Endothelial cell of umbilical vein (primary cell): ENCODE results near the gene ANAPC2. TPM values are rescaled to one million over a fixed set of nuclear protein-coding genes. Genes with fewer than 3 reads are reported as not detected.

Source experiments
- BruUV-seq: library from RNA; stranded (reverse); fragments of 400-500 nt; replicated peaks from 2 replicates; lab custom pipeline; 2021; lab: Mats Ljungman, UMichigan
- CTCF ChIA-PET: fragments of 300-600, 350-600 bp; sonication (Branson Sonifier 250); formaldehyde crosslinking; loops from one replicate; lab custom pipeline; 2021; ENCODE audit warnings: antibody characterized with exemption, inconsistent platforms; lab: Charles Lee
- POLR2A ChIA-PET: fragments of 300-600, 350-600 bp; sonication (Branson Sonifier 250); formaldehyde crosslinking; loops from one replicate; lab custom pipeline; 2021; ENCODE audit warnings: antibody characterized with exemption, inconsistent platforms; lab: Charles Lee
- DNase-seq: peaks from one replicate; pipeline ENCODE4 v3.0.0-alpha.2; 2011; ENCODE audit warnings: low read depth, low spot score
- FAIRE-seq: peaks from 2 replicates; lab custom pipeline; 2011; peaks lifted over from hg19 to GRCh38; lab: Jason Lieb, UNC
- H2AFZ ChIP-seq: 2 replicates; pipeline ENCODE4 v1.6.0; 2012; ENCODE audit warnings: low read depth, low read length, control low read depth, inconsistent platforms
- H3K27ac ChIP-seq: 2 replicates; pipeline ENCODE4 v1.5.1; 2011; ENCODE audit warnings: low read depth, mild to moderate bottlenecking, control low read depth, low read length, moderate library complexity; ENCODE audit not compliant: insufficient read depth
- H3K27me3 ChIP-seq, 2 experiments: 2 replicates each; pipeline versions ENCODE4 v1.6.0 to v1.6.1; 2011; ENCODE audit warnings: low read length in 2 of 2, mixed read lengths in 1 of 2; ENCODE audit not compliant: control insufficient read depth in 2 of 2, insufficient read depth in 2 of 2
- H3K36me3 ChIP-seq, 2 experiments: 2 replicates in 1 of 2; 3 replicates in 1 of 2; pipeline ENCODE4 v1.5.1; 2011; ENCODE audit warnings: low read length in 2 of 2, mild to moderate bottlenecking in 1 of 2, moderate library complexity in 1 of 2; ENCODE audit not compliant: control insufficient read depth in 2 of 2, insufficient read depth in 2 of 2; ENCODE audit errors: extremely low read depth in 1 of 2
- H3K4me1 ChIP-seq: 3 replicates; pipeline ENCODE4 v1.5.1; 2011; ENCODE audit warnings: mild to moderate bottlenecking, low read length; ENCODE audit not compliant: control insufficient read depth, insufficient read depth; ENCODE audit errors: extremely low read depth
- H3K4me2 ChIP-seq: 2 replicates; pipeline ENCODE4 v1.6.1; 2011; ENCODE audit warnings: low read length, control low read depth, mixed read lengths; ENCODE audit not compliant: insufficient read depth
- H3K4me3 ChIP-seq, 3 experiments: fragments of 200-600 bp in 1 of 3; sonication (generic), shearing (Covaris generic) in 1 of 3; replicated peaks in 1 of 3; 2 replicates each; pipeline ENCODE4 v1.5.1; 2011 to 2016; ENCODE audit warnings: control low read depth in 3 of 3, low read length in 3 of 3, mild to moderate bottlenecking in 2 of 3, inconsistent platforms in 1 of 3, low read depth in 1 of 3, moderate library complexity in 1 of 3; ENCODE audit not compliant: insufficient read depth in 1 of 3
- H3K79me2 ChIP-seq: 2 replicates; pipeline ENCODE4 v1.6.0; 2012; ENCODE audit warnings: low read length, inconsistent platforms; ENCODE audit not compliant: control insufficient read depth, insufficient read depth
- H3K9ac ChIP-seq: replicated peaks from 2 replicates; pipeline ENCODE3; 2011; ENCODE audit warnings: low read length, control low read depth; ENCODE audit not compliant: insufficient read depth; ENCODE audit errors: extremely low read depth
- H3K9me1 ChIP-seq: replicated peaks from 3 replicates; pipeline ENCODE4 v1.6.0; 2011; ENCODE audit warnings: mild to moderate bottlenecking, low read length; ENCODE audit not compliant: control insufficient read depth, insufficient read depth; ENCODE audit errors: extremely low read depth
- H3K9me3 ChIP-seq: replicated peaks from 2 replicates; pipeline ENCODE4 v1.5.1; 2012; ENCODE audit warnings: low read length, inconsistent platforms; ENCODE audit not compliant: control insufficient read depth, insufficient read depth
- H4K20me1 ChIP-seq: replicated peaks from 2 replicates; pipeline ENCODE3; 2011; ENCODE audit warnings: mild to moderate bottlenecking, low read length; ENCODE audit not compliant: control insufficient read depth, insufficient read depth; ENCODE audit errors: extremely low read depth
- EZH2 ChIP-seq: IDR thresholded peaks from 2 replicates; pipeline ENCODE4 v1.6.1; 2012; ENCODE audit warnings: borderline replicate concordance, low read depth, mild to moderate bottlenecking, moderate library complexity, low read length, inconsistent platforms; ENCODE audit not compliant: severe bottlenecking
- FOS ChIP-seq: IDR thresholded peaks from 2 replicates; pipeline ENCODE4 v1.6.1; 2011; ENCODE audit warnings: mild to moderate bottlenecking, low read length, moderate library complexity, borderline replicate concordance; ENCODE audit not compliant: insufficient read depth
- JUN ChIP-seq: IDR thresholded peaks from 2 replicates; pipeline ENCODE4 v1.6.1; 2011; ENCODE audit warnings: borderline replicate concordance, low read depth; ENCODE audit not compliant: insufficient read length, insufficient read depth
- MAX ChIP-seq: IDR thresholded peaks from 2 replicates; pipeline ENCODE4 v1.6.1; 2011; ENCODE audit not compliant: insufficient read depth, insufficient read length
- POLR2A ChIP-seq: IDR thresholded peaks from 2 replicates; pipeline ENCODE4 v1.6.1; 2012; ENCODE audit warnings: low read depth, mild to moderate bottlenecking, control low read depth, low read length
- POLR2AphosphoS5 ChIP-seq: IDR thresholded peaks from 2 replicates; pipeline ENCODE4 v1.6.1; 2012; ENCODE audit warnings: low read depth, mild to moderate bottlenecking, control low read depth, low read length, moderate library complexity; ENCODE audit not compliant: insufficient read depth
- dilution Hi-C: fragments of 300-500 bp; cut with MboI; formaldehyde crosslinking; loops from one replicate; pipeline ENCODE4 v1.15.0; 2019; ENCODE audit warnings: low sequenced_read_pairs; ENCODE audit not compliant: extremely low pct_ligation_motif_present
- intact Hi-C: fragments of 100-400 bp; cut with micrococcal nuclease; formaldehyde crosslinking; loops from one replicate; pipeline ENCODE4 v1.10.0; 2022
- polyA plus RNA-seq, 4 experiments: library from polyadenylated mRNA; depleted of rRNA in 3 of 4; stranded (reverse) in 3 of 4; unstranded in 1 of 4; fragments of >200 nt; gene quantifications; 2 replicates each; pipeline versions ENCODE4 v1.2.1 to v1.2.3, GENCODE V29; 2011 to 2012; ENCODE audit warnings: missing spikeins in 1 of 4
- total RNA-seq: library from RNA; stranded (reverse); gene quantifications from 2 replicates; pipeline ENCODE4 v1.2.3, GENCODE V29; 2021

The ANAPC2 gene
- total and polyA plus RNA-seq, 2 donors (not counting 3 experiments of a cell fraction or from before 2014, with no cell fraction given) = 44.8 to 69.2 TPM

DNA sequence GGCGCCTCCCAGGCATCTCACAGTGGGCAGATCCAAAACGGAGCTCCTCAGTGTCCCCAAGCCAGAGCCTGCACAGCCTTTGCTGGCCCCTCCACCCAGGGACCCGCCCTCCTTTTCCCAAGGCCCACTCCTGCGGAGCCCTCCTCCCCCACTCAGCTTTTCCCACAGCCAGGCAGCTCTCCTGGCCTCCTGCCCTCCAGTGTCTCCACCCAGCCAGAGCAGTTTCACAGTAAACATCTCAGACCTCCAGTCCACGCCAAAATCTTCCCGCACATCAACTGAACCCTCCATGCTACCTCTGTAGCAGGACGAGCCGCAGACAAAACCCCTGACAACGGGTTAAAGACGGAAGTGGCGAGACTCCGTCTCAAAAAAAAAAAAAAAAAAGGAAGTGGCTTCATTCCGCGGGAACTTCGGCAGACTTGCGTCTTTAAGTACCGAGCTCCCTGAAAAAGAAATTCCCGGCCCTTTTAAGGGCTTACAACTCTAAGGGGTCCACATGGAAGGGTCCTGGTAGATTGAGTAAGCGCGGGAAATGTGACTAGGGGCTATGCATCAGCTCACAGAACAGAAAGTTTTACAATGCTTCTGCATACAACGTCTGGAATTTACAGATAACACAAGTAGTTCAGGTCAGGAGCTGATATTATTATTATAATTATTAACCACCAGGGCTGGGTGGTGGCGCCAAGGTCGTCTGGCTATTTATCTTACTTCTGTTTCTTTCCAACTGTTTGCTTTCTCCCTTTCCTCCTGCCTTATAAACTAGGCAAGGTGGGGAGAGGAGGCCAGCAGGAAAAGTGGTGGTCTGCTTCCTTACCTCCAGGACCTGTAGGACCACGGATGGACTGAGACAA lies 60.8 kb downstream of the ANAPC2 start:
- Histone ChIP-seq H3K9me1 (no peaks in the 10 kb centered on the region), H3K79me2 (peaks cover 20% of the 10 kb centered on the region), H4K20me1 (no peaks in the 10 kb centered on the region), H3K9me3 (no peaks in the 10 kb centered on the region), H3K27ac (peak overlapping the region; percentile 38), H3K9ac (peak overlapping the region; percentile 29), H3K4me3 (peak overlapping the region in 2 of 3 experiments; percentile 20 to 37), H3K4me1 (peaks cover 26% of the 10 kb centered on the region), H3K27me3 (no peaks in the 10 kb centered on the region), H2AFZ (peak overlapping the region; percentile 44), H3K36me3 (no peaks in the 10 kb centered on the region), H3K4me2 (peak overlapping the region; percentile 68)
- POLR2A ChIA-PET = no interaction called here
- no TSS peak for BruUV-seq
- CTCF ChIA-PET = interaction anchor here (0.5 to 1.6 kb wide), 6 partner anchors 9 to 109 kb away, joined by 3 to 6 read pairs (median 4); partner anchors contain the start of gene RNF224
- intact Hi-C loops (no loop called here), dilution Hi-C loops (no loop called here)
- DNase-seq (peak; percentile 35), FAIRE-seq (peak; percentile 37)
- no peak for TF ChIP-seq JUN
- TF ChIP-seq FOS = no peak
- no peak for TF ChIP-seq MAX
- TF ChIP-seq POLR2A = no peak
- no peak for TF ChIP-seq POLR2AphosphoS5
- no peak for TF ChIP-seq EZH2
